Fibroblast of mammary gland (primary cell): ENCODE data around the gene EHMT2.
"Not testable (repeated sequence)": the region's sequence is repeated elsewhere in the genome, so short reads cannot be mapped to it uniquely, and the experiment has no call there.

Experiments used
- DNase-seq: peaks from one replicate; pipeline ENCODE4 v3.0.0-alpha.2; 2010; ENCODE audit warnings: low read depth
- H3K4me3 ChIP-seq: 2 replicates; pipeline ENCODE4 v1.5.1; 2011; ENCODE audit warnings: low read depth, mild to moderate bottlenecking, low read length, moderate library complexity; ENCODE audit not compliant: control insufficient read depth
- CTCF ChIP-seq: conservative IDR thresholded peaks from 2 replicates; pipeline ENCODE4 v1.5.1; 2011; ENCODE audit warnings: low read depth, low read length, inconsistent platforms; ENCODE audit not compliant: control insufficient read depth, insufficient read depth

EHMT2 gene

DNA sequence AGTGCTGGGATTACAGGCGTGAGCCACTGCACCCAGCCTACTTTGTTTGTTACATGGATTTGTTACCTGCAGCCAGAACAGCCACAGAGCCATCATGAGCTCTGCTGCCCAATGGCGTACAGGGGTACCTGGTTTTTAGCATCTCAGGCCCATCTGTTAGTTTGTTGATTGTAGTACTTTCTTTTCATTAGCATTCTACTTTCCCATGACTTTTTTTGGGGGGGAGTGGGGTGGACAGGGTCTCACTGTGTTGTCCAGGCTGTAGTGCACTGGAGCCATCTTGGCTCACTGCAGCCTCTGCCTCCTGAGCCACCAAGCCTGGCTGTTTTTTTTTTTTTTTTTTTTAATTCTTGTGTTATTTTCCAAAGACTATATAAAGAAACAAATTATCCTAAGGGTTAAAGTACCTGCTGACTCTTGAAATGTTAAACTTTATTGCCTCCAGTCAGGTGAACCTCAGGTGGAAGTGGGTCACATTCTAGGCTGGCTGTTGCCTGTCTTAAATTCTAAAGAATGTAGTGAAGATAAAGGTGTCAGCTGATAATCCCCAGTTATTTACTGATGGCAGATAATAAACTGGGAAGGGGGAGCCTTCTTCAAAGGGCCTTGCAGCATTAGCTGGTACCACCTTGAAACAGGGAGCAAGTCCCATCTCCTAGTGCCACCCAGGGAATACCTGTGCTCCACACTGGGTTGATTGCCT, 50.1 kb downstream of the EHMT2 start:
- DNase-seq: no peak
- no peak overlapping the region for H3K4me3 ChIP-seq
- TF ChIP-seq CTCF: no peak

DNA sequence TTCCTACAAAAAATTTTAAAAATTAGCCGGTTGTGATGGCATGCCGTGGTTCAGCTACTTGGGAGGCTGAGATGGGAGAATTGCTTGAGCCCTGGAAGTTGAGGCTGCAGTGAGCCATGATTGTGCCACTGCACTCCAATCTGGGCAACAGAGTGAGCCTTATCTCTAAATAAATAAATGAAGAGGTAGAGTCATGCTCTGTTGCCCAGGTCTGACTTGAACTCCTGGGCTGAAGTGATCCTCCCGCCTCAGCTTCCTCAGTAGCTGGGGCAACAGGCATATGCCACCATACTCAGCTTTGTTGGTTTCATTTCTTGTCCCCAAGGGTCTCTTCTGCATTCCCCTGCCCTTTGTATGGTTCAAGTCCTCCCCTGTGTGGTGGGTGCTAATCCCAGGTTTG, 53.0 kb downstream of the EHMT2 start:
- TF ChIP-seq CTCF: no peak
- no peak for DNase-seq
- H3K4me3 ChIP-seq: no peak overlapping the region

- TF ChIP-seq CTCF: no peak
- H3K4me3 ChIP-seq: no peak overlapping the region
- DNase-seq: no peak
These were observed 55.4 kb downstream of the EHMT2 start for GRCh38 chr6:31842053-31842452.

DNA sequence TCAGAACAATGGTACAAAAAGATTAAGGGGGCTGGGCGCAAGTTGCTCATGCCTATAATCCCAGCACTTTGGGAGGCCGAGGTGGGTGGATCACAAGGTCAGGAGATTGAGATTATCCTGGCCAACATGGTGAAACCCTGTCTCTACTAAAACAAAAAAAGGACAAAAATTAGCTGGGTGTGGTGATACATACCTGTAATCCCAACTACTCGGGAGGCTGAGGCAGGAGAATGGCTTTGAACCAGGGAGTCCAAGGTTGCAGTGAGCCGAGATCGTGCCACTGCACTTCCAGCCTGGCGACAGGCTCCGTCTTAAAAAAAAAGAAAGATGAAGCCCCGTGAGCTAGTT, 57.7 kb downstream of the EHMT2 start:
- not testable (repeated sequence) for H3K4me3 ChIP-seq, DNase-seq

GRCh38 chr6:31838968-31839367, 58.5 kb downstream of the EHMT2 start:
- TF ChIP-seq CTCF: no peak
- DNase-seq: no peak
- H3K4me3 ChIP-seq: peak overlapping the region; percentile 6

DNA sequence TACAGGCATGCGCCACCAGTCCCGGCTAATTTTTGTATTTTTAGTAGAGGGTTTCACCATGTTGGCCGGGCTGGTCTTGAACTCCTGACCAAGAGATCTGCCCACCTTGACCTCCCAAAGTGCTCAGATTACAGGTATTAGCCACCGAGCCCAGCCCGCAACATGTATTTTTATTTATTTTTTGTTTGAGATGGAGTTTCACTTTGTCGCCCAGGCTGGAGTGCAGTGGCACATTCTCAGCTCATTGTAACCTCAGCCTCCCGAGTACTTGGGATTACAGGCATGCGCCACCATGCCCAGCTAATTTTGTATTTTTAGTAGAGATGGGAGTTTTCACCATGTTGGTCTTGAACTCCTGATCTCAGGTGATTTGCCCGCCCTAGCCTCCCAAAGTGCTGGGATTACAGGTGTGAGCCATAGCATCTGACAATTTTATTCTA, 59.4 kb downstream of the EHMT2 start:
- peak overlapping the region; percentile 92 for H3K4me3 ChIP-seq
- DNase-seq: not testable (repeated sequence)

GRCh38 chr6:31837369-31838113, 60.0 kb downstream of the EHMT2 start:
- no peak for TF ChIP-seq CTCF

More at GRCh38 chr6:31837369-31838113, 60.0 kb downstream of the EHMT2 start:
- peak; percentile 41 for DNase-seq
- H3K4me3 ChIP-seq: peak overlapping the region; percentile 92
